Right lobe of liver (tissue), 5 donors: Measurements from ENCODE around the gene EIF3K. TPM values are rescaled to one million over a fixed set of nuclear protein-coding genes. Genes with fewer than 3 reads are reported as not detected.

Experiments used
- total RNA-seq, 6 experiments: library from RNA; depleted of rRNA in 2 of 6; stranded (reverse); fragments of >200 nt in 2 of 6; fragmentation: NEBNext Ultra II Directional in 3 of 6; extraction: Animal tissue kit (Norgen Biotek cat#: 25700) in 3 of 6; gene quantifications; one replicate each; pipeline versions ENCODE4 v1.1.0 to v1.2.4, GENCODE V29; 2016 to 2023
- donor health status: DM: no; HTN: no; CAD: no.
- donor health status: DM: no; HTN: no; CAD: no.
- donor health status: DM: no; HTN: yes; CAD: no.
- donor health status: DM: no; HTN: yes; CAD: no.

Gene EIF3K
- total RNA-seq, 6 experiments from 2014 or later = 86.3 to 305 (median 116) TPM

Other genes with a start within 250 kb of the EIF3K start
- 100 to 1,000 TPM in 2 of 6 experiments, 10 to 100 TPM in 4; 69.2 to 181 (median 75.2) TPM for gene PSMD8, start 244.6 kb upstream of the EIF3K start, total RNA-seq
- not detected for gene GGN, start 231.2 kb upstream of the EIF3K start, total RNA-seq
- gene SPRED3, start 230.5 kb upstream of the EIF3K start, total RNA-seq = under 1 TPM in 4 of 6 experiments, not detected in 2; 0.12 to 0.37 (median 0.22) TPM
- 10 to 100 TPM in 3 of 6 experiments, 1 to 10 TPM in 3; 7.6 to 19.8 (median 9.8) TPM for gene FAM98C, start 216.1 kb upstream of the EIF3K start, total RNA-seq
- 1 to 10 TPM in 2 of 6 experiments, under 1 TPM in 4; 0.77 to 1.5 (median 0.93) TPM for gene RASGRP4, start 193.0 kb upstream of the EIF3K start, total RNA-seq
- gene RYR1, start 185.5 kb upstream of the EIF3K start, total RNA-seq = 1 to 10 TPM in 1 of 6 experiments, under 1 TPM in 5; 0.12 to 1.1 (median 0.49) TPM
- gene MAP4K1, start 1.2 kb upstream of the EIF3K start, total RNA-seq = 1 to 10 TPM in 5 of 6 experiments, under 1 TPM in 1; 0.93 to 3.1 (median 2.0) TPM
- gene ACTN4, start 28.5 kb downstream of the EIF3K start, total RNA-seq = 100 to 1,000 TPM; 142 to 306 (median 201) TPM
- 10 to 100 TPM in 3 of 6 experiments, 1 to 10 TPM in 3; 2.2 to 45.3 (median 16.3) TPM for gene CAPN12, start 125.3 kb downstream of the EIF3K start, total RNA-seq
- gene LGALS7, start 154.3 kb downstream of the EIF3K start, total RNA-seq = not detected
- not detected for gene LGALS7B, start 170.0 kb downstream of the EIF3K start, total RNA-seq
- gene LGALS4, start 193.8 kb downstream of the EIF3K start, total RNA-seq = 100 to 1,000 TPM in 5 of 6 experiments, 10 to 100 TPM in 1; 21.0 to 376 (median 186) TPM
- gene ECH1, start 212.6 kb downstream of the EIF3K start, total RNA-seq = 100 to 1,000 TPM; 158 to 466 (median 286) TPM
- gene HNRNPL, start 230.8 kb downstream of the EIF3K start, total RNA-seq = 100 to 1,000 TPM in 4 of 6 experiments, 10 to 100 TPM in 2; 89.5 to 157 (median 102) TPM